Duodenal mucosa (tissue), 2 donors: Measurements from ENCODE around the gene TUBGCP2.
"Not testable (repeated sequence)": the region's sequence is repeated elsewhere in the genome, so short reads cannot be mapped to it uniquely, and the experiment has no call there.

ENCODE experiments used
- H3K27ac ChIP-seq: one replicate; pipeline ENCODE4 v1.7.0; 2013; ENCODE audit warnings: low read depth, low read length
- H3K27me3 ChIP-seq, 2 donors: one replicate each; pipeline ENCODE4 v1.7.0; 2013; ENCODE audit warnings: low read length in 2 of 2, control low read depth in 1 of 2; ENCODE audit not compliant: insufficient read depth in 2 of 2, control insufficient read depth in 1 of 2
- H3K36me3 ChIP-seq, 2 donors: one replicate each; pipeline ENCODE4 v1.7.0; 2013; ENCODE audit warnings: low read length in 2 of 2, control low read depth in 1 of 2; ENCODE audit not compliant: insufficient read depth in 2 of 2, control insufficient read depth in 1 of 2
- H3K4me1 ChIP-seq, 2 donors: one replicate each; pipeline ENCODE4 v1.7.0; 2013; ENCODE audit warnings: low read length in 2 of 2, control low read depth in 1 of 2; ENCODE audit not compliant: insufficient read depth in 2 of 2, control insufficient read depth in 1 of 2
- H3K4me3 ChIP-seq, 2 donors: one replicate each; pipeline ENCODE4 v1.7.0; 2013; ENCODE audit warnings: low read length in 2 of 2, low read depth in 1 of 2
- H3K9ac ChIP-seq, 2 donors: one replicate each; pipeline ENCODE4 v1.7.0; 2013; ENCODE audit warnings: low read length in 2 of 2, low read depth in 1 of 2
- H3K9me3 ChIP-seq, 2 donors: one replicate each; pipeline ENCODE4 v1.7.0; 2013; ENCODE audit warnings: low read length in 2 of 2, control low read depth in 1 of 2; ENCODE audit not compliant: control insufficient read depth in 1 of 2

Gene TUBGCP2

GRCh38 chr10:133239990-133240389 lies 68.7 kb downstream of the TUBGCP2 start:
- Histone ChIP-seq H3K4me1 (peaks cover 12 to 13% of the 10 kb centered on the region in 2 donors), H3K27me3 (peaks cover 32 to 42% of the 10 kb centered on the region in 2 donors), H3K36me3 (no peaks in the 10 kb centered on the region), H3K4me3 (no peak overlapping the region), H3K9ac (no peak overlapping the region), H3K9me3 (no peaks in the 10 kb centered on the region), H3K27ac (no peak overlapping the region)

DNA sequence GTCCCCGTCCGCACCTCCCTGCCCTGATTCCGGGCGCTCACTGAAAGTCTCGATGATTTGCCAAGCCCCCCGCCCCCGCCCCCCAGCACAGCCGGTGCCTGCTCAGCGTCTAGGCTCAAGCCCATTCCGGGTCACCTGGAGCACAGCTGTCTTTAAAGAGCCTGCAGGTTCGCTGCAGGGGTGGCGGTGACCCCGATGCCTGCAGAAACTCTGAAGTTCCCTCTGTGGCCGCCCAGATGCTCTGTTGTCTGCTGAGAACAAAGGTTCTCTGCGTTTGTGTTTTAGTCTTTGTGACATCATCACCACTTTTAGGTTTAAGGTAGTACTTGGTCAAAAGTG lies 70.2 kb downstream of the TUBGCP2 start:
- H3K4me1 ChIP-seq, result peaks cover 12 to 13% of the 10 kb centered on the region in 2 donors
- peaks cover 32 to 40% of the 10 kb centered on the region in 2 donors for H3K27me3 ChIP-seq
- H3K9me3 ChIP-seq, result no peaks in the 10 kb centered on the region
- H3K9ac ChIP-seq, result no peak overlapping the region
- H3K27ac ChIP-seq, result no peak overlapping the region
- no peaks in the 10 kb centered on the region for H3K36me3 ChIP-seq
- H3K4me3 ChIP-seq, result no peak overlapping the region

GRCh38 chr10:133237588-133238465 lies 70.8 kb downstream of the TUBGCP2 start, which contains the start of gene VENTX:
VENTX (plus strand) TSS chr10:133237855; CDS start chr10:133237915, 60 bp downstream.
- H3K9ac ChIP-seq, result no peak within 1 kb of the TSS
- H3K27ac ChIP-seq, result no peak within 1 kb of the TSS
- peaks cover 12 to 13% of the 10 kb centered on the region in 2 donors for H3K4me1 ChIP-seq
- H3K27me3 ChIP-seq, result peaks cover 30 to 34% of the 10 kb centered on the region in 2 donors
- H3K36me3 ChIP-seq, result no peaks in the 10 kb centered on the region
- no peaks in the 10 kb centered on the region for H3K9me3 ChIP-seq
- no peak within 1 kb of the TSS for H3K4me3 ChIP-seq

DNA sequence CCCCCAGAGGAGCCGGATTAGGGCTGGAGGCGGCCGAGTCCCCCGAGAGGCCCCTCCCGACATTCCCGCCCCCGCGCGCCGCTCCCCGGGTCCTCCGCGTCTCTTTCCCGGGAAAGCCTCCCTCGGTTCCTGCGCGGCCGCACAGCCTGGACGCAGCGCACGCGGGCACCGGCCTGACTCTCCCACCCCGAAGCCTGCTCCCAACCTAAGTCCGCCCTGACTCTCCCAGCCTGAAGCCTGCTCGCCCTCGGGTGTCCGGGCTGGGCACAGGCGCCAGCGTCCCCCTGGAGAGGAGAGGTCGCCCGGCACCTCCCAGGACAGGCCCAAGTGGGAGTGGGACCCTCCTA lies 71.5 kb downstream of the TUBGCP2 start:
- Histone ChIP-seq H3K36me3 (no peaks in the 10 kb centered on the region), H3K9me3 (no peaks in the 10 kb centered on the region), H3K27me3 (peaks cover 29 to 32% of the 10 kb centered on the region in 2 donors), H3K4me3 (no peak overlapping the region), H3K27ac (no peak overlapping the region), H3K9ac (no peak overlapping the region), H3K4me1 (peaks cover 12 to 13% of the 10 kb centered on the region in 2 donors)

DNA sequence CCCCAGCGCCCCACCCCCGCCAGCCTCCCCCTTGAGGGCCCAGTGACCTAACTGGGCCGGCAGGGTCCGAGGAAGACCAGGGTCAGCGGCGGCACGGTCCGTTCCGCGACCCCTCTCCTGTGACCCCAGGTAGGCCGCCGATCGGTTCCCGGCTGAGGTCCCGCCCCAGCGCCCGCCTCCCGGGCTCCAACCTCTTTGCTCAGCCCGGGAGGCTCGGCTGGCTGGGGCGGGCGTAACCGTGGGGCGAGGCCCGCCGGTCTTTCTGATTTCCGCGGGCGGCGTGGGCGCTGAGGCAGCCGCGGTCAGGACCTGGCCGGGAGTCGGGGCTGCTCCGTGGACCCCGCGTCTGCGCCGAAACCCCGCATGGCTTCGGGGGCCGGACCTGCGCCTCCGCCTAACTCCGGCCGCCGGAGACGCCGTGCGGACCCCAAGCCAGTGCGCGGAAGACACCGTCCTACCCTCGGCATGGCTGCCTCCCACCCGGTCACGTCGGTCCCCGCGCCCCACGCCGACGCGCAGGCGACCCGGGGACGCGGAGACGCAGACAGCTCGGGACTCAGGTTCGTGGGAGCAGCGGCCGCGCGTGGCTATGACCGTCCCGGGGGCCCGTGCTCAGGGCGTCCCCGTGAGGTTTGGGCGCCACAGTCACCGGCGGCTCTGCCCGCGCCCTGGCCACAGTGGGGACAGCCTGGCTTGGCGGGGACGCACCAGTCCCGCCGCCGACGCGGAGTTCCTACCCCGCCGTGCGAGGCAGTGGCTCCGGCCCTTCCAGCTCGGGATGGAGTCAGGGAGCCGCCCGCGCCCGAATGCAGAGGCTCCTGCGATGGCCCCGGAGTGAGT lies 72.1 kb downstream of the TUBGCP2 start:
- H3K27ac ChIP-seq, result no peak overlapping the region

DNA sequence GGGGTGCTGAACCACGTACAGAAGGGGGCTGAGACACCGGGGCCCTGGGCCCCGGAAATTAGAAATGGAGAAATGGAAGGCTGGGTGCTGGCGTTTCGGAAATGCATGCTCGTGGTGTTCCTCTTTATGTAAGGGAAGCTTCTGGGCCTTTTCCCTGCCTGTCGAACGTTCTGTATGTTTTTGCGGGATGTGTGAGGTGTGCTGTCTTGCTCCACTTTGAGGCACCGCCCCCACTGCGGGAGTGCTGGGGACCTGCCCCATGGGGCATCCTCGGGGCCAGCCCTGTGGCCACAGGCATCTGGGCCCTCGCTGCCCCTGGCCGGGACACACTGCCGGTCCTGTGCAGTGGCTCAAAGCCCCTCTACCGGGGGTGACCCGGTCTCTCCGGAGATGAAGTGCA lies 72.7 kb downstream of the TUBGCP2 start:
- Histone ChIP-seq H3K4me3 (no peak overlapping the region), H3K9me3 (no peaks in the 10 kb centered on the region), H3K27me3 (peaks cover 28 to 35% of the 10 kb centered on the region in 2 donors), H3K9ac (no peak overlapping the region), H3K36me3 (no peaks in the 10 kb centered on the region), H3K27ac (no peak overlapping the region), H3K4me1 (peaks cover 2% of the 10 kb centered on the region in 2 donors)

More for the DNA sequence above, 72.1 kb downstream of the TUBGCP2 start:
- no peak overlapping the region for H3K9ac ChIP-seq
- no peaks in the 10 kb centered on the region for H3K36me3 ChIP-seq
- no peaks in the 10 kb centered on the region for H3K9me3 ChIP-seq
- peaks cover 8 to 9% of the 10 kb centered on the region in 2 donors for H3K4me1 ChIP-seq
- H3K27me3 ChIP-seq, result peaks cover 29 to 35% of the 10 kb centered on the region in 2 donors
- no peak overlapping the region for H3K4me3 ChIP-seq

DNA sequence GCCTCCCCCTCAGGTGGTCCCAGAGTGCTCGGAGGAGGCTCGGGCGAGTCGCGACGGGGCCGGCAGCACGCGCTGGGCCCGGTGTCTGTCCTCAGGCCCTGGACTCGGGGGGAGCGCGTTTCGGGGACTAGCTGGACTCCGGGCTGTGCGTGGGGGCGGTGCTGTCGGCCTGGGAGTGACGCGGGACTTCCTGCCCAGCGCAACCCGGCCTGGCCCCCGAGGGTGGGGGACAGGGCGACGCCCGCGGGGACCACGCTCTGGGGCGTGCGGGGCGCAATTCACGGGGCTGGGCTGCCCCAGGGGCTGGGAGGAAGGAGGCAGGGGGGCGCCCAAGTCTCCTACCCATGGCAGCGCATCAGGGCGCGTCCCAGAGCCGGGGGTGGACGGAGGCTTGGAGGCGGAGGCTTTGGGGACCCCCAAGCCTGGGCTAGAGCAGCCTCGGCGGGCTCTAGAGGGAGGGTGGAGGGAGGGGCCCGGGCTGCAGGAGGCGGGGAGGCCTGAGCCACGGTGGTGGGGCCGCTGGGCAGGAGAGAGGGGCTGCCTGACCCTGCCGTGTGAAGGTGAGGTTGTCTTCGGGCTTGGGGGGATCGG lies 73.3 kb downstream of the TUBGCP2 start:
- Histone ChIP-seq H3K9me3 (no peaks in the 10 kb centered on the region), H3K9ac (no peak overlapping the region), H3K4me3 (no peak overlapping the region), H3K27me3 (peaks cover 26 to 35% of the 10 kb centered on the region in 2 donors), H3K27ac (no peak overlapping the region), H3K4me1 (no peaks in the 10 kb centered on the region), H3K36me3 (no peaks in the 10 kb centered on the region)

GRCh38 chr10:133234796-133235195 lies 73.9 kb downstream of the TUBGCP2 start:
- H3K4me3 ChIP-seq, H3K27ac ChIP-seq, H3K9ac ChIP-seq, H3K9me3 ChIP-seq, H3K36me3 ChIP-seq, H3K4me1 ChIP-seq: not testable (repeated sequence)
- peaks cover 26 to 31% of the 10 kb centered on the region in 2 donors for H3K27me3 ChIP-seq

DNA sequence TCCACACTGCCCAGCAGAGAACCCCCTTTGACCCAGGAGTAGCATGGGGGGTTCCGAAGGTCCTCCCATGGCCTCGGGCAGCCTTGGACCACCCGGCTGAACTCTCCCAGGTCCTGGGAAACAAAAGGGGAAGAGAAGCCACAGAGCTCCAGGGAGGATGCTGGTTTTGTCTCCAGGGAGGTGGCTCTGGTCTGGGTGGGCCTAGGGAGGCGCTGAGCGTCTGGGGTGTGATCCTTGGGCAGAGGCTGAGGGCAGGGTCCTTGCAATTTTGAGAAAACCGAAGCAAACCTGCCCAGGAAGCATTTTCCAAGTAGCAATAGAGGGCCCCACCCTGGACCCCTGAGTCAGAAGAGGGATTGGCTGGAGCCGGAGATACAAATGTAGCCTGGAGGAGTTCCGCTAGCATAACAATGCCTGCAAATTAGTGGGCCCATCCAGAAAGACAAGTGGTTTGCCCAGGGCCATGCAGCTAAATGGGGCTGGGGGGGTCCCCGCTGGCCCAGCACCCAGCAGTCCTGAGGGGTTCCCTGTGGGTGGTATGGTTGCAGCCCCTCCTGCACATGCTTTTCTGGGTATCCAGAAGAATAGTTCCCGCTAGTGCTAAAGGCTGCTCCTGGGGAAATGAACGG lies 76.6 kb downstream of the TUBGCP2 start:
- no peak overlapping the region for H3K27ac ChIP-seq
- no peak overlapping the region for H3K9ac ChIP-seq
- peaks cover 24 to 32% of the 10 kb centered on the region in 2 donors for H3K27me3 ChIP-seq
- no peaks in the 10 kb centered on the region for H3K36me3 ChIP-seq
- H3K4me3 ChIP-seq, result no peak overlapping the region
- no peaks in the 10 kb centered on the region for H3K9me3 ChIP-seq
- no peaks in the 10 kb centered on the region for H3K4me1 ChIP-seq
